Body of pancreas (tissue), 4 donors: Measurements from ENCODE around the gene ATP13A2. TPM values are rescaled to one million over a fixed set of nuclear protein-coding genes. Genes with fewer than 3 reads are reported as not detected.

Source experiments
- ATAC-seq: fragments of 150-250 bp; one replicate; pipeline ENCODE4 v1.9.1; 2016
- DNase-seq, 4 donors: peaks; one replicate each; pipeline ENCODE4 v3.0.0-alpha.2; 2019
- H3K27ac ChIP-seq, 4 donors: fragments of 200-600 bp; sonication (generic); 1 replicate in 3 of 4; 2 replicates in 1 of 4; pipeline versions ENCODE4 v1.5.1 to v1.6.1; 2016 to 2019; ENCODE audit warnings: mild to moderate bottlenecking in 1 of 4, mixed read lengths in 1 of 4, moderate library complexity in 1 of 4
- H3K27me3 ChIP-seq, 2 donors: fragments of 200-600 bp; sonication (generic); one replicate each; pipeline ENCODE4 v1.6.0; 2016; ENCODE audit warnings: mild to moderate bottlenecking in 1 of 2
- H3K36me3 ChIP-seq, 2 donors: fragments of 200-600 bp; sonication (generic); replicated peaks in 1 of 2; 2 replicates each; pipeline ENCODE4 v1.5.1; 2016; ENCODE audit warnings: low read depth in 2 of 2; ENCODE audit not compliant: insufficient read depth in 1 of 2
- H3K4me1 ChIP-seq: fragments of 200-600 bp; sonication (generic); one replicate; pipeline ENCODE4 v1.6.0; 2016
- H3K4me3 ChIP-seq, 2 donors: fragments of 200-600 bp; sonication (generic); 1 replicate in 1 of 2; 2 replicates in 1 of 2; pipeline ENCODE4 v1.5.1; 2016 to 2019
- H3K9me3 ChIP-seq, 3 donors: fragments of 200-600 bp; sonication (generic); 1 replicate in 2 of 3; 2 replicates in 1 of 3; pipeline ENCODE4 v1.5.1; 2016
- CTCF ChIP-seq, 7 experiments: fragments of 450-650 bp in 4 of 7; fragments of 200-600 bp in 3 of 7; sonication (generic) in 3 of 7; IDR thresholded peaks; one replicate each; pipeline ENCODE4 v1.5.1; 2016 to 2019; ENCODE audit warnings: antibody characterized with exemption in 7 of 7
- POLR2A ChIP-seq, 3 donors: fragments of 450-650 bp; IDR thresholded peaks; one replicate each; pipeline ENCODE4 v1.6.1; 2016; ENCODE audit warnings: antibody characterized with exemption in 3 of 3, mild to moderate bottlenecking in 2 of 3
- WGBS, 2 donors: methylation state at CpG; one replicate each; pipeline ENCODE4 v1.1.5; 2017; 5-methylcytosine and 5-hydroxymethylcytosine counted together
- intact Hi-C: fragments of 100-400 bp; cut with DNase I; formaldehyde crosslinking; loops from one replicate; pipeline ENCODE4 v1.15.1; 2023
- total RNA-seq, 2 donors: library from RNA; depleted of rRNA; stranded (reverse); fragments of >200 nt; gene quantifications; one replicate each; pipeline ENCODE4 v1.1.0, GENCODE V29; 2016

The ATP13A2 gene
- total RNA-seq, 2 donors from 2014 or later = 56.8 to 61.0 TPM

GRCh38 chr1:17001760-17002523 lies 9.8 kb downstream of the ATP13A2 start:
- ATAC-seq = no peak
- WGBS, 2 donors = 92% methylated on average over 12 to 15 of the region's 19 CpGs
- peaks cover 0 to 32% of the 10 kb centered on the region in 2 donors for H3K36me3 ChIP-seq

GRCh38 chr1:16999863-17000262 lies 11.9 kb downstream of the ATP13A2 start:
- Histone ChIP-seq H3K27me3 (no peaks in the 10 kb centered on the region), H3K27ac (no peak overlapping the region), H3K4me1 (no peaks in the 10 kb centered on the region), H3K36me3 (peaks cover 0 to 38% of the 10 kb centered on the region in 2 donors), H3K9me3 (no peaks in the 10 kb centered on the region), H3K4me3 (no peak overlapping the region)
- DNase-seq (no peak), ATAC-seq (no peak)
- WGBS, 2 donors = 91 to 94% methylated on average over 6 of the region's 8 CpGs
- intact Hi-C loops = no loop called here
- TF ChIP-seq POLR2A (IDR thresholded peaks at IDR 0.05) = no peak
- no peak for TF ChIP-seq CTCF (IDR thresholded peaks at IDR 0.05)

More at GRCh38 chr1:17001760-17002523, 9.8 kb downstream of the ATP13A2 start:
- Histone ChIP-seq H3K27me3 (no peaks in the 10 kb centered on the region), H3K4me3 (no peak overlapping the region), H3K9me3 (no peaks in the 10 kb centered on the region), H3K4me1 (no peaks in the 10 kb centered on the region), H3K27ac (no peak overlapping the region)
- DNase-seq = no peak
- intact Hi-C loops = no loop called here
- no peak for TF ChIP-seq POLR2A (IDR thresholded peaks at IDR 0.05)

GRCh38 chr1:16998589-16998988 lies 13.1 kb downstream of the ATP13A2 start:
- WGBS, 2 donors = 79 to 89% methylated on average over 10 of the region's 10 CpGs
- no peak overlapping the region for H3K27ac ChIP-seq
- intact Hi-C loops = no loop called here
- H3K36me3 ChIP-seq = peaks cover 0 to 31% of the 10 kb centered on the region in 2 donors
- no peak for DNase-seq
- H3K4me1 ChIP-seq = no peaks in the 10 kb centered on the region
- H3K9me3 ChIP-seq = no peaks in the 10 kb centered on the region
- no peak overlapping the region for H3K4me3 ChIP-seq
- no peaks in the 10 kb centered on the region for H3K27me3 ChIP-seq
- TF ChIP-seq CTCF (IDR thresholded peaks at IDR 0.05) (no peak), POLR2A (IDR thresholded peaks at IDR 0.05) (no peak)
- no peak for ATAC-seq

- intact Hi-C loops = no loop called here
- Histone ChIP-seq H3K9me3 (no peaks in the 10 kb centered on the region), H3K27ac (no peak overlapping the region), H3K4me1 (no peaks in the 10 kb centered on the region), H3K36me3 (peaks cover 0 to 27% of the 10 kb centered on the region in 2 donors), H3K27me3 (no peaks in the 10 kb centered on the region), H3K4me3 (no peak overlapping the region)
- no peak for TF ChIP-seq CTCF (IDR thresholded peaks at IDR 0.05)
- TF ChIP-seq POLR2A (IDR thresholded peaks at IDR 0.05) = no peak
- WGBS, 2 donors = 92 to 97% methylated on average over 10 to 12 of the region's 14 CpGs
- ATAC-seq = no peak
- no peak for DNase-seq
Observed at GRCh38 chr1:16996845-16997244, 14.9 kb downstream of the ATP13A2 start.

- H3K36me3 ChIP-seq = peaks cover 0 to 21% of the 10 kb centered on the region in 2 donors
- no peak overlapping the region for H3K27ac ChIP-seq
- DNase-seq = no peak
- TF ChIP-seq POLR2A (IDR thresholded peaks at IDR 0.05) (no peak), CTCF (IDR thresholded peaks at IDR 0.05) (no peak)
- H3K27me3 ChIP-seq = no peaks in the 10 kb centered on the region
- no peak overlapping the region for H3K4me3 ChIP-seq
- H3K4me1 ChIP-seq = no peaks in the 10 kb centered on the region
- 90 to 99% methylated on average over 4 to 15 of the region's 15 CpGs for WGBS, 2 donors
- no peaks in the 10 kb centered on the region for H3K9me3 ChIP-seq
- intact Hi-C loops = no loop called here
- ATAC-seq = no peak
Observed at GRCh38 chr1:16993521-16994038, 18.1 kb downstream of the ATP13A2 start.
